BJ (cell line): ENCODE data around the gene PHACTR1. TPM values are rescaled to one million over a fixed set of nuclear protein-coding genes. Genes with fewer than 3 reads are reported as not detected.

Experiments used
- CTCF ChIA-PET: fragments of 350-600 bp; formaldehyde crosslinking; extraction: SDS; loops from one replicate; lab custom pipeline; 2021; ENCODE audit warnings: antibody characterized with exemption, inconsistent platforms; lab: Yijun Ruan, JAX
- POLR2A ChIA-PET: fragments of 300-600 bp; sonication (Branson Sonifier 250); formaldehyde crosslinking; extraction: SDS; loops from one replicate; lab custom pipeline; 2021; ENCODE audit warnings: antibody characterized with exemption; lab: Charles Lee
- DNase-seq: peaks from one replicate; pipeline ENCODE4 v3.0.0-alpha.2; 2011; ENCODE audit warnings: low read depth
- H3K27me3 ChIP-seq: 2 replicates; pipeline ENCODE4 v1.6.0; 2011; ENCODE audit warnings: low read length; ENCODE audit not compliant: control insufficient read depth, insufficient read depth
- H3K36me3 ChIP-seq: 2 replicates; pipeline ENCODE4 v1.5.1; 2011; ENCODE audit warnings: low read length; ENCODE audit not compliant: control insufficient read depth, insufficient read depth
- H3K4me3 ChIP-seq: 2 replicates; pipeline ENCODE4 v1.5.1; 2011; ENCODE audit warnings: low read depth, mild to moderate bottlenecking, control low read depth, low read length
- polyA plus RNA-seq: library from polyadenylated mRNA; depleted of rRNA; stranded (reverse); fragments of >200 nt; gene quantifications from 2 replicates; pipeline ENCODE4 v1.2.3, GENCODE V29; 2011
- TF ChIP-seq, protein P1 (sequence below): IDR thresholded peaks from 2 replicates; pipeline ENCODE4 v1.5.1; 2011; ENCODE audit warnings: low read depth, mild to moderate bottlenecking, control low read depth, inconsistent platforms, low read length, moderate library complexity; ENCODE audit not compliant: insufficient read depth

The PHACTR1 gene
- polyA plus RNA-seq, 1 experiment = 0.40 TPM

DNA sequence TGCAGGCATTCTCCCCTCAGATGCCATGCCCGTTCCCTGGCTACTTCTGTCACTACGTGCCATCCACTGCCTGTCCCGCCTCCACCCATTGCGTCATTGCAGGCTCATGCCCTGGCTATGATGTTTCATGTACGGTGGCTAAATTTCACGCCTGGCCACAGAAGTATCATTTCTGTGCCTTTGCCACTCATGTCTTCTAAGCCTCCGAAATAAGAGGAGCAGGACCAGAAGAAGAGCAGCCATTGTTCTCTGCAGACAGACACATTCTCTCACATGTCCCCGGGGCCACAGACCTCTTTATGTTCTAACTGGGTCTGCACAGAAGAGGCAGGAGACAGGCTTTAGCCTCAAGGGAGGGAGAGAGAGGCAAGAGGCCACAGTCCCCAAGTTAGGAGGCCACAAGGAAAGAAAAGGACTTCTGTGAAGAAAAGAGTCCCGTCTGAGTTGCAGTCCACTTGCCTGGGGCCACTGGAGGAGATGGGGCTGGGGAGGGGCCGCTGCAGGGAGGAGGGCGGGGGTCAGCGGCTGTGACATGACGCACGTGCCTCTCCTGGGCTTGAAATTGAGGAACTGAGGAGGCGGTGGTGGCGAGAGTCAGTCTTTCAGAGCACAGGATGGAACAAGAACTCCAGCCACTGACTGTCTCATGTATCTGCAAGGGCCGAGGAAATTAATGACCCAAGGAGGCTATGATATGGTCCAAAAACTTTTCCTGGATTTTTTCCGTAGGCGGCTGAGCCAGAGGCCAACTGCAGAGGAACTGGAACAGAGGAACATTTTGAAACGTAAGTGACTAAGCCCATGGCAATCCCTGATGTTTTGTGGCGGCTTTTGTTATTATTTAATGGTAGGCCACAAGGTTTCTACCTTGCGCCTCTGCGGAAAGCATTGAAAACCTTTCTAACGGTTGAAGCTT is 555.8 kb downstream of the PHACTR1 start:
- CTCF ChIA-PET = no interaction called here
- Histone ChIP-seq H3K36me3 (no peaks in the 10 kb centered on the region), H3K27me3 (no peaks in the 10 kb centered on the region), H3K4me3 (no peak overlapping the region)
- TF ChIP-seq, protein P1, sequence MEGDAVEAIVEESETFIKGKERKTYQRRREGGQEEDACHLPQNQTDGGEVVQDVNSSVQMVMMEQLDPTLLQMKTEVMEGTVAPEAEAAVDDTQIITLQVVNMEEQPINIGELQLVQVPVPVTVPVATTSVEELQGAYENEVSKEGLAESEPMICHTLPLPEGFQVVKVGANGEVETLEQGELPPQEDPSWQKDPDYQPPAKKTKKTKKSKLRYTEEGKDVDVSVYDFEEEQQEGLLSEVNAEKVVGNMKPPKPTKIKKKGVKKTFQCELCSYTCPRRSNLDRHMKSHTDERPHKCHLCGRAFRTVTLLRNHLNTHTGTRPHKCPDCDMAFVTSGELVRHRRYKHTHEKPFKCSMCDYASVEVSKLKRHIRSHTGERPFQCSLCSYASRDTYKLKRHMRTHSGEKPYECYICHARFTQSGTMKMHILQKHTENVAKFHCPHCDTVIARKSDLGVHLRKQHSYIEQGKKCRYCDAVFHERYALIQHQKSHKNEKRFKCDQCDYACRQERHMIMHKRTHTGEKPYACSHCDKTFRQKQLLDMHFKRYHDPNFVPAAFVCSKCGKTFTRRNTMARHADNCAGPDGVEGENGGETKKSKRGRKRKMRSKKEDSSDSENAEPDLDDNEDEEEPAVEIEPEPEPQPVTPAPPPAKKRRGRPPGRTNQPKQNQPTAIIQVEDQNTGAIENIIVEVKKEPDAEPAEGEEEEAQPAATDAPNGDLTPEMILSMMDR = no peak
- DNase-seq = no peak
- POLR2A ChIA-PET = no interaction called here

DNA sequence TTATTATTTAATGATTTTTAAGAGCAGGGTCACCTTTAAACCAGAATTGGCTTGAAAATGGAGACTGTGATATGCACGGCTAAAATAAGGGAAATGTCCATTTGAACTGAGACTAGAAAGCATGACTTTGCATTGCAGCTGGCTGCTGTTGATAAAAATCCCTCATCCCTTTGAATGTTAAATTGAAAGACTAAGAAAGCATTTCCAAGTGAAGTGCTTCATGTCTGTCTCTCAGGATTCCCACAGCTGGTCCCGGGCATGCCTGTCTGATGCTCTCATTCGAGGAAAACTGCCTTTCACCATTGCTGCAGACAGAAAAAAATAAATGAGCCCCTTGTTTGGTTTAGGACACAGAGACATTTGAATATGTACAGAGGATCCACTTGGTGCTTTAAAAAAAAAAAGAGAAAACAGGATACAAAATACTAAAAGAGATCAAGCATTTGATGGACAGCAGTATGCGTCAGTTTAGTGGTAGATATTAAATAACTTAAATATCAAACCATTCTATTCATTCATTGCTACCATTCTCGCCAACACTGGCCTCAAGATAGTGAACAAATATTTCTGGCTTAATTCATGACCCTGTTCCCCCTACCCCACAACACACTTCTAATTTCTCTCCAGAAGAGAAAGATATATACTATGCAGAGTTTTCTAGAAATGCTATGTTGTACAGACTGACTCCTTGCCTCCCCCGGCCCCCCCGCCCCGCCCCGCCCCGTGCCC is 556.8 kb downstream of the PHACTR1 start:
- H3K27me3 ChIP-seq = no peaks in the 10 kb centered on the region
- no peak overlapping the region for H3K4me3 ChIP-seq
- TF ChIP-seq, protein P1 = no peak
- H3K36me3 ChIP-seq = no peaks in the 10 kb centered on the region
- CTCF ChIA-PET = no interaction called here
- POLR2A ChIA-PET = no interaction called here
- no peak for DNase-seq

DNA sequence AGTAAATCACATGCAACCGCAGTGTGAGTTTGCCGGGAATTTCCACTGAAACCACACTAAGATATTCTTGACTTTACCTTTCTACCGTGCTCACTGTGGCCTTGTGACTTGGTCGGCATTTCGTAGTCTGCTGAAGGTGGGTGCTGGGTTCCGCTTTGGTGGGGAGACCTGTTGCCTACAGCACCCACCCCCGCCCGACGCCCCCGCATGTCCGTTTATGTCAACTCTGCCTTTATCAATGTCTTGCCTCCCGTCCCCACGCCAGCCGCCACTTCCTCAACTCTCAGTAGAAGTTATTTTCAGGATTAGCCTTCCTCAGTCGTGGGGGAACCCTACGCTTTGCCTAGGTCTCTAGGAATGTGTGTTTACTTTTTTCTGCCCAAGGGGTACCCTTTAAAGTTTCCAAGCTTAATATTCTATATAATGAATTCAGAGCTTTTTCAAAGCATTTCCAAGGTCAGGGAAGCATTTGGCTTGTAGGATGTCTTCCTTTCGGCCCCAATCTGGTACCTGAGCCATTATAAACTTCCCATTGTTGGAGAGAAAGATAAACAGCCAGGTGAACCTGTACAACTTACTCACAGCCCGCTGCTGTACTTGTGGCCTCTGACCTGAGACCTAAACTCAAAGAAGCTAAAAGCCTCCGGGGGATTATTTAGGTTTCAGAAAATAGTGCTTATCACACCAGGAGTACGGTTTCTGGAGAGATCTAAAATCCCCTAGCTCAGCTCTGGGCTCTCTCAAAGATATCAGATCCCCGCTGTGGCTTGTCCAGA is 557.6 kb downstream of the PHACTR1 start:
- POLR2A ChIA-PET = no interaction called here
- no peak for DNase-seq
- H3K4me3 ChIP-seq = no peak overlapping the region
- CTCF ChIA-PET = no interaction called here
- H3K36me3 ChIP-seq = no peaks in the 10 kb centered on the region
- H3K27me3 ChIP-seq = no peaks in the 10 kb centered on the region
- TF ChIP-seq, protein P1 = no peak

DNA sequence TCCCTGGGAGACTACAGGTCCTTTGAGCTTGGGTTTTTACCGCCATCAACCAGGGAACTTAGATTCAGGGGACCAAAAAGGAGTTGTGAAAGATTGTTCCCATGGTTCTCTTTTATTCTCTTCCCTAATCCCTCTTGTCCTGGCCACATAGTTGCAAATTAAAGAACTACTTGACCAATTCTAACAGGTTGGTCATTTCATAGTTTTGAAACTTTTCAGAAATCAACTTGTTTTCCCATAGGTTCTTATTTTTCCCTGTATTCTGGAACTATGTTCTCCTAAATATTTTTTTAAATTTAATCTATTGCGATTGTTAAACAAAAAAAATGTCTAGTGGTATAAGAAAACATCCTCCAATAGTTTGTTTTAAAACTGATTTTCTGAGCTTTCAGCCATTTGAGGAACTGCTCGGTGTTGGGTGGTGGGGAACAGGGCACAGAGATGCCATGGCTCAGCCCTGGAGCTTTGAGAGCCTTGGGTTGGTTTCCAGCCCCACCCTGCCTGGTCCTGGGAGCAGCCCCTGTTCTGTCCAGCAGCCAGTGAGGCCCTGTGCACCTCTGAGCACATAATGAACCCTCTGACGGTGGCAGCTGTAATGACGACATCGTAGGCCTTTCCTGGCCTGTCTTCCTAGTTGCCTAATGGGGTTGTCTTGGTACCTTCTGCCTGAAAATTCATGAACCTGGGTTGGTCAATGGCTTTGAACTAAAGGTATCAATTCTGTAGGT is 558.3 kb downstream of the PHACTR1 start:
- CTCF ChIA-PET = interaction anchor here (0.6 kb wide), 1 partner anchor 1034 kb away, joined by 3 read pairs; no protein-coding TSS in a partner anchor
- no peak for DNase-seq
- TF ChIP-seq, protein P1 = no peak
- Histone ChIP-seq H3K4me3 (no peak overlapping the region), H3K36me3 (no peaks in the 10 kb centered on the region), H3K27me3 (no peaks in the 10 kb centered on the region)
- POLR2A ChIA-PET = no interaction called here
